ENCODE results near the gene HNRNPA3.

- TF ChIP-seq CTCF (conservative IDR thresholded peaks at IDR 0.05; ENCODE audit: low read length): no peak
- no peak for TF ChIP-seq EZH2phosphoT487 (IDR thresholded peaks at IDR 0.05; ENCODE audit: borderline replicate concordance)
Observed at GRCh38 chr2:177247693-177248262, 35.2 kb downstream of the HNRNPA3 start.
